GM12878 (cell line): ENCODE data around the gene TEX2. TPM values are rescaled to one million over a fixed set of nuclear protein-coding genes. Genes with fewer than 3 reads are reported as not detected.

ENCODE experiments used
- ATAC-seq: fragments of 200-7000 bp; cut with Tn5 transposase; 3 replicates; pipeline ENCODE4 v1.9.1; 2020; ENCODE audit warnings: mild to moderate bottlenecking, moderate library complexity
- BruUV-seq: library from RNA; stranded (reverse); fragments of 400-500 nt; replicated peaks from 2 replicates; lab custom pipeline; 2021; lab: Mats Ljungman, UMichigan
- CTCF ChIA-PET: fragments of 300-600 bp; sonication (Branson Sonifier 250); formaldehyde crosslinking; extraction: SDS; loops from one replicate; lab custom pipeline; 2021; ENCODE audit warnings: inconsistent platforms; lab: Yijun Ruan, JAX
- POLR2A ChIA-PET: fragments of 350-600 bp; formaldehyde crosslinking; extraction: SDS; loops from one replicate; lab custom pipeline; 2021; ENCODE audit warnings: inconsistent platforms; lab: Charles Lee
- RAD21 ChIA-PET: fragments of 300-600 bp; sonication (Branson Sonifier 250); formaldehyde crosslinking; loops from one replicate; lab custom pipeline; 2023; ENCODE audit warnings: antibody characterized with exemption; ENCODE audit not compliant: unreplicated experiment; lab: Charles Lee
- SMC1A ChIA-PET: fragments of 300-600 bp; sonication (Branson Sonifier 250); formaldehyde crosslinking; loops from one replicate; lab custom pipeline; 2023; ENCODE audit not compliant: unreplicated experiment, uncharacterized antibody; lab: Charles Lee
- DNase-seq: peaks from one replicate; pipeline ENCODE4 v3.0.0-alpha.2; 2011; ENCODE audit warnings: low read depth, low spot score
- FAIRE-seq: peaks from 3 replicates; lab custom pipeline; 2011; peaks lifted over from hg19 to GRCh38; lab: Jason Lieb, UNC
- H2AFZ ChIP-seq: 2 replicates; pipeline ENCODE4 v1.6.0; 2011; ENCODE audit warnings: low read depth, low read length, control low read depth; ENCODE audit not compliant: control insufficient read depth
- H3K27ac ChIP-seq: 2 replicates; pipeline ENCODE4 v1.5.1; 2011; ENCODE audit warnings: control low read depth; ENCODE audit not compliant: control insufficient read depth, insufficient read depth
- H3K27me3 ChIP-seq, 2 experiments: replicated peaks in 1 of 2; 2 replicates each; pipeline versions ENCODE4 v1.6.0 to v1.6.1; 2011; ENCODE audit warnings: low read length in 1 of 2; ENCODE audit not compliant: control insufficient read depth in 2 of 2, insufficient read depth in 2 of 2
- H3K36me3 ChIP-seq, 2 experiments: 2 replicates each; pipeline ENCODE4 v1.5.1; 2011; ENCODE audit warnings: low read length in 1 of 2; ENCODE audit not compliant: control insufficient read depth in 2 of 2, insufficient read depth in 2 of 2
- H3K4me1 ChIP-seq: 2 replicates; pipeline ENCODE4 v1.6.1; 2011; ENCODE audit warnings: mild to moderate bottlenecking, low read length, moderate library complexity, mixed read lengths; ENCODE audit not compliant: control insufficient read depth, insufficient read depth
- H3K4me2 ChIP-seq: 2 replicates; pipeline ENCODE4 v1.6.0; 2011; ENCODE audit warnings: control low read depth; ENCODE audit not compliant: control insufficient read depth, insufficient read depth
- H3K4me3 ChIP-seq: fragments of 200-600 bp; sonication (generic); 2 replicates; pipeline ENCODE4 v1.5.1; 2016
- H3K79me2 ChIP-seq: 2 replicates; pipeline ENCODE4 v1.6.0; 2011; ENCODE audit warnings: low read length; ENCODE audit not compliant: control insufficient read depth, insufficient read depth
- H3K9ac ChIP-seq: 2 replicates; pipeline ENCODE4 v1.8.0; 2011; ENCODE audit warnings: low read length, control low read depth, mixed read lengths; ENCODE audit not compliant: control insufficient read depth, insufficient read depth
- H3K9me3 ChIP-seq: replicated peaks from 3 replicates; pipeline ENCODE4 v1.5.1; 2011; ENCODE audit warnings: mild to moderate bottlenecking, low read length; ENCODE audit not compliant: control insufficient read depth, insufficient read depth
- H4K20me1 ChIP-seq: 2 replicates; pipeline ENCODE4 v1.6.0; 2011; ENCODE audit not compliant: control insufficient read depth, insufficient read depth
- CHD1 ChIP-seq: IDR thresholded peaks from 2 replicates; pipeline ENCODE4 v1.6.1; 2012; ENCODE audit warnings: low read depth, low read length, improper control_type of control experiment
- IRF5 ChIP-seq: fragments of 450-650 bp; IDR thresholded peaks from 2 replicates; pipeline ENCODE4 v1.6.1; 2017; ENCODE audit warnings: borderline replicate concordance
- POLR2A ChIP-seq: IDR thresholded peaks from 2 replicates; pipeline ENCODE4 v1.6.1; 2011; ENCODE audit warnings: low read depth, mild to moderate bottlenecking, low read length
- ZNF384 ChIP-seq: IDR thresholded peaks from 2 replicates; pipeline ENCODE4 v1.6.1; 2012; ENCODE audit warnings: low read depth, mild to moderate bottlenecking, low read length, improper control_type of control experiment, borderline replicate concordance
- WGBS: methylation state at CpG from one replicate; pipeline ENCODE4 v1.1.6; 2016; ENCODE audit warnings: low lambda C conversion rate; ENCODE audit not compliant: insufficient replicate concordance, insufficient coverage; ENCODE audit errors: missing lambda C conversion rate; 5-methylcytosine and 5-hydroxymethylcytosine counted together
- in situ Hi-C: fragments of 300-500 bp; cut with MboI; formaldehyde crosslinking; loops from 9 replicates; pipeline ENCODE4 v1.14.3; 2018; ENCODE audit warnings: mixed read lengths
- intact Hi-C: fragments of 100-400 bp; cut with micrococcal nuclease; formaldehyde crosslinking; loops from one replicate; pipeline ENCODE4 v1.14.2; 2022; ENCODE audit not compliant: unreplicated experiment
- polyA plus RNA-seq, 11 experiments: library from polyadenylated mRNA; depleted of rRNA in 4 of 11; unstranded in 6 of 11; stranded (reverse) in 5 of 11; fragments of >200 nt; fragmentation: Nextera tagmentation in 4 of 11; fragmentation: Illumina TruSeq in 1 of 11; extraction: Ambion mirVana in 4 of 11; extraction: Trizol in 1 of 11; gene quantifications; 1 replicate in 1 of 11; 2 replicates in 10 of 11; pipeline versions ENCODE4 v1.2.1 to v1.2.3, GENCODE V29; 2011 to 2016; ENCODE audit warnings: inconsistent platforms in 2 of 11, missing spikeins in 2 of 11, low read depth in 1 of 11
- total RNA-seq, 4 experiments: library from RNA; depleted of rRNA in 3 of 4; stranded (reverse); fragments of >200 nt in 3 of 4; fragmentation: Illumina TruSeq in 1 of 4; extraction: Trizol in 1 of 4; gene quantifications; 2 replicates each; pipeline versions ENCODE4 v1.2.1 to v1.2.3, GENCODE V29; 2013 to 2021

TEX2 gene
- total and polyA plus RNA-seq, 10 of the 15 experiments (the other 5 are each of a cell fraction or from before 2014, with no cell fraction given) = 3.8 to 19.9 (median 15.8) TPM

- peak; percentile 14; the same call in 1 of the 2 replicates for TF ChIP-seq ZNF384
- no peak for TF ChIP-seq POLR2A
- BruUV-seq = no TSS peak
- H3K4me2 ChIP-seq = no peak overlapping the region
- H3K4me1 ChIP-seq = peaks cover 12% of the 10 kb centered on the region
- no peaks in the 10 kb centered on the region for H4K20me1 ChIP-seq
- WGBS = 54% methylated on average over 7 of the region's 7 CpGs
- ATAC-seq (no peak), FAIRE-seq (no peak), DNase-seq (no peak)
- no peaks in the 10 kb centered on the region for H3K79me2 ChIP-seq
- no peaks in the 10 kb centered on the region for H3K9me3 ChIP-seq
- no peak overlapping the region for H3K4me3 ChIP-seq
- ChIA-PET SMC1A (interaction anchor here (1.1 to 1.4 kb wide), 2 partner anchors 12 to 171 kb away, joined by 3 to 4 read pairs; no protein-coding TSS in a partner anchor), POLR2A (interaction anchor here (0.7 kb wide), 1 partner anchor 168 kb away, joined by 4 read pairs; no protein-coding TSS in a partner anchor), CTCF (interaction anchor here (1.0 to 2.3 kb wide), 4 partner anchors 142 to 258 kb away, joined by 3 to 13 read pairs (median 3); no protein-coding TSS in a partner anchor), RAD21 (interaction anchor here (0.7 to 1.2 kb wide), 2 partner anchors 15 to 61 kb away, joined by 3 read pairs; partner anchors contain the start of gene TEX2)
- no peak overlapping the region for H2AFZ ChIP-seq
- H3K27me3 ChIP-seq = no peaks in the 10 kb centered on the region
- H3K9ac ChIP-seq = no peak overlapping the region
- no peaks in the 10 kb centered on the region for H3K36me3 ChIP-seq
- intact Hi-C loops (no loop called here), in situ Hi-C loops (loop anchor here (25.0 kb wide), 1 partner anchor 241 kb away; no protein-coding TSS in a partner anchor)
- H3K27ac ChIP-seq = no peak overlapping the region
Measured at GRCh38 chr17:64277831-64278562, 14.9 kb upstream of the TEX2 start.

GRCh38 chr17:64276961-64277505, 14.0 kb upstream of the TEX2 start:
- intact Hi-C loops (no loop called here), in situ Hi-C loops (loop anchor here (25.0 kb wide), 1 partner anchor 240 kb away; no protein-coding TSS in a partner anchor)
- no peak for ATAC-seq
- BruUV-seq = no TSS peak
- no peak overlapping the region for H3K9ac ChIP-seq
- FAIRE-seq = no peak
- DNase-seq = no peak
- no peak overlapping the region for H3K4me3 ChIP-seq
- SMC1A ChIA-PET = no interaction called here
- H3K79me2 ChIP-seq = no peaks in the 10 kb centered on the region
- CTCF ChIA-PET = interaction anchor here (0.5 to 1.3 kb wide), 3 partner anchors 143 to 322 kb away, joined by 3 read pairs; no protein-coding TSS in a partner anchor
- H3K27ac ChIP-seq = no peak overlapping the region
- H3K9me3 ChIP-seq = no peaks in the 10 kb centered on the region; the same call in 2 of the 3 replicates
- H3K4me1 ChIP-seq = peaks cover 12% of the 10 kb centered on the region
- RAD21 ChIA-PET = interaction anchor here (0.7 to 1.2 kb wide), 2 partner anchors 14 to 60 kb away, joined by 3 read pairs; partner anchors contain the start of gene TEX2
- H3K4me2 ChIP-seq = no peak overlapping the region
- 87% methylated on average over 11 of the region's 11 CpGs for WGBS
- POLR2A ChIA-PET = no interaction called here
- no peaks in the 10 kb centered on the region for H3K27me3 ChIP-seq
- H2AFZ ChIP-seq = no peak overlapping the region
- H3K36me3 ChIP-seq = no peaks in the 10 kb centered on the region
- no peak for TF ChIP-seq IRF5
- no peak for TF ChIP-seq CHD1
- H4K20me1 ChIP-seq = no peaks in the 10 kb centered on the region
